GM19025 (cell line): ENCODE data around the gene NUCKS1.
A peak's percentile ranks its signal among the peaks of the same experiment; 100 is the strongest.

ENCODE experiments used
- ATAC-seq: cut with Tn5 transposase; IDR thresholded peaks from one replicate; pipeline ENCODE4 v1.9.1; 2021; ENCODE audit warnings: mild to moderate bottlenecking, low read depth, moderate library complexity; ENCODE audit not compliant: unreplicated experiment

The NUCKS1 gene, protein sequence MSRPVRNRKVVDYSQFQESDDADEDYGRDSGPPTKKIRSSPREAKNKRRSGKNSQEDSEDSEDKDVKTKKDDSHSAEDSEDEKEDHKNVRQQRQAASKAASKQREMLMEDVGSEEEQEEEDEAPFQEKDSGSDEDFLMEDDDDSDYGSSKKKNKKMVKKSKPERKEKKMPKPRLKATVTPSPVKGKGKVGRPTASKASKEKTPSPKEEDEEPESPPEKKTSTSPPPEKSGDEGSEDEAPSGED

DNA sequence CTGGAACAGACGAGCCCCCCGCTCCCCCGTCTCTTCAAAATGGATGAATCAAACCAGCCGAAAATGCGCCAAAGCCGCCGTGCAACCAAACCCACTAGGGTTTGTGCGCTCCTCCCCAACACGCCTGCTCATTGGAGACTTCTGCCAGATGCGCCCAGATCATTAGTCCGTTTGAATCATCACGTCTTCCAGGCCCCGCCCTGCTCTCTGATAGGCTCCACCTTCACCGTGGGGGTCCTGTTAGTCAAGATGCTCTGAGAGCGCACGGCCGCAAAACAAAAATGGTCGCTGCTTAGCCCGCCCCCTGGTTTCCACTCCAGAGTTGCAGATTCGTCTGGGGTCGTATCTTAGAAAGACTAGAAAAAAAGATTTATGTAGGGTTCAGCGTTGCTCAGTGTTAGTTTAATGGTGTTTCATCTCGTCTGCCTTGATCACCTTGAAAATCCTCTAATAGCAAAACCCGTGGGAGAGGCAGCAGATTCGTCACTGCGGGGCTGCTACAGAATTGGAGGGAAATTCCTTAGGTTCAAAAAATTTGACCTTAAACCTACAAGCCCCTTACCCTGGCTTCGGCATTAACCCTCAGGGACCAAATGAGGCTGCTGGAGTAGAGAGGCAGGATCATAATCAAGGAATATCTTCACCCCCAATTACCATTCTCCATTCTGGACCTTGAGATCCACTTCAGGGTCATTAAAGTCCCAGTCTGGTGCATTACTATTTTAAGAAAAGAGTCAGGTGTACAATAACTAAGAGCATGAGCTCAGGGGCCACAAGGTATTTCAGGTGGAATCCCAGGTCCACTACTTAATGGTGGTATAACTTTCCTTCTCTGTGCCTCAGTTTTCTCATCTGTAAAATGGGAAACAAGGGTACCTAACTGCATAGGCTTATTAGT is at the start of gene NUCKS1:
Gene NUCKS1, minus strand, starts transcription at position 45 of the 898 bp plus-strand sequence. CDS start 209 bp downstream, outside the sequence.
- peak; percentile 64 for ATAC-seq

DNA sequence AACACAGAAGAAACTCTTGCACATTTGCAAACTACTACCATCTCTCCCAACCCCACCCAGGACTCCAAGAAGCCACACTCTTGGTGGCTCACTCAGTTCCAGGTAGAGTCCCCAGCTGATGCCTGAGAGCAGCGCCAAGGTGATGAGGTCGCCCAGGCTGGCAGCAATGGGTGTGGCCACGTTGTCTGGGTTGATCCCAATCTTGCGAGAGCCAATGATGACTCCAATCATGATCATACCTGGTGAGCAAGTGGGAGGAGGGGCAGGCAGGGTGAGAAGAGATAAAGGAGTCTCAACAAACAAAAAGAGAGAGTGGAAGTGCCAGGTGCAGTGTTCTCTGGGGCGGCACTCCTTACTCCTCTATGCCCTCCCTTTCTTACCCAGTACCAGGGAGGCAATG is 48.6 kb upstream of the NUCKS1 start:
- ATAC-seq = no peak

DNA sequence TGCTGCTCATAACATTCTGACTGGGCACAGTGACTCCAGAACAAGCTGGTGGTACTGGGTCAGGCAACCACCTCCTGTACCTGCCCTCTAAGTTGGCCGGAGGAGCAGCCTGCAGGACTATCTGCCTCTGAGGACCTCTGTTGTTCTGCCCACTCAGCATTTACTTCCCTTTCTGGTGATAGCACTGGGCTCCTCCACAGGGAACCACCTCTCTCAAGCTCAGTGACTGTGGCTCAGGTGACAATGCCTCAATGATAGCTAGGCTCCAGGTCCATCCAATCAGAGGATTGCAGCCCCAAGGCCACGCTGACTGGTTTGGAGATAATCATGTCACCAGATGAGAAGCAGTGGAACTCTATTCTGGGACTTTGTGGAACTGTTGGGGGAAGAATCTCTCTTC is 47.2 kb upstream of the NUCKS1 start:
- no peak for ATAC-seq

DNA sequence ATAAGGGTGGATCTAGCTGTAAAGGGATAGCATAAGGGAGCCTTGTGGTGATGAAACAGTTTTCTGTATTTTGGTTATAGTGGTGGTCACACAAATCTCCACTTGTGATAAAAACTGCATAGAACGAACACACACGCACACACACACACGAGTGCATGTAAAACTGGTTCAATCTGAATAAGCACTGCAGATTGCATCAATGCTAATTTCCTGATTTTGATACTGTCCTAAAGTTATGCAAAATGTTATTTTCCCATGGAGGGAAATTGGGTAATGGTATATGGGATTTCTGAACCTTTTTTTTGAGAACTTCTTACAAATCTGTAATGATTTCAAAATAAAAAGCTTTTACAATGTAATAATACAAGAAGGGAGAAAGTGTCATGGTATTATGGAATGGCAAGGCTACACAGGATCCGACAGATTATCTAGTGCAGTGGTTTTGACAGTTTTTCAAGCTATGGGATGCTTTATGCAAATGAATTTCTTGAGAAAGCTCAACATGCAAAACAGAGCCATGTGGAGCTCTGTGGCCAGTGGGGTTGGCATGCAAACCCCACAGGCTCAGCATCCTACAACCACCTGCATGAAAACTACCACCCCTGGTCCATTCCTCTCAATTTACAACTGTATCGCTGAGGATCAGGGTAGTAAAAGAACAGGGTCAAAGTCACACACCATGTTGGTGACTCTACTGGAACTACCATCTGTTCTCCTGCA is 44.2 kb upstream of the NUCKS1 start:
- no peak for ATAC-seq

DNA sequence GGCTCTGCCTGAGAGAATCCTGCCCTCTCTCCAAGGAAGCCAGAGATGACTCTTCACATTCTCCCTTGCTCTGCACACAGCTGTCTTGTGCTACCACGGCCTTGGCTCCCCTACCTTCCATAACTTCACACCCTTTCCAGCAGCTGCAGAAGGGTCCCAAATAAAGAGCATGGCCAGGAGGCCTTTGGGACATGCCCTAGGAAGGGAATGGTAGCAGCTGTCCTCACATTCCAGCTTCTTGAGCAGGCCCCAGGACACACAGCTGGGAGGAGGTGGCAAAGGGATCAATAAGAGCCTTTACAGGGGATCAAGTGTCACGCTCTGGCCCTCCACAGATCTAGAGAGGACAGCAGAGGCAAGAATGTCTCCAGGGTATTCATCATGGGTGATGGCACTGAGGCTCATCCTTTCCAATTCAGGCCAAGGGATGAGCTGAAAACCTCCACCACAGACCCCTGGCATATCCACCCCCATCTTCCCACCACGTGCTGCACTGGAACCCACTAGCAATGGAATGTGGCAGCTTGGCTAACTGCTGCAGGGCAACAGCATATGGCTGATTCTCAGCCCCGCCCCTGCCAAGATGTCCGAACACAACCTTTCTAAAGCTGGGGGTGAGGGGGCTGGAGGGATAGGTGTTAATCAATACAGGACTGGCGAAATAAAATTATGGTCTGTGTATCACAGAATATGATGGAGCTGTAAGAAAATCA is 43.1 kb upstream of the NUCKS1 start:
- no peak for ATAC-seq

DNA sequence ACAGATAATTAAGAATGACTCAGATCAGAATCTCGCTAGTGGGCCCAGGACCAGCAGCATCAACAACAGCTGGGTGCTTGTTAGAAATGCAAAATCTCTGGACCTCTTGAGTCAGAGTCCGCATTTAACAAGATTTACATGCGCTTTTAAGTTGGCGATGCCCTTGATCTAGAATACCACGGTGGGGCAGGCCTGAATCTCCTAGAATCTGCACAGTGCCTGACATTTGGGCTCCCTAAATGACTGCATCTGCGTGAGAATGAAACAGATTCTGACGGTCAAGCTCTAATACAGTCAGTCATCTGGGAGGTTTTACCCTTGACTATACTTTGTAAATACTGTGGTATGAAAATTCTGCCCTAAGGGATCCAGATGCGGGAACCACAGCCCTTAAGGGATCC is 42.5 kb upstream of the NUCKS1 start:
- no peak for ATAC-seq

DNA sequence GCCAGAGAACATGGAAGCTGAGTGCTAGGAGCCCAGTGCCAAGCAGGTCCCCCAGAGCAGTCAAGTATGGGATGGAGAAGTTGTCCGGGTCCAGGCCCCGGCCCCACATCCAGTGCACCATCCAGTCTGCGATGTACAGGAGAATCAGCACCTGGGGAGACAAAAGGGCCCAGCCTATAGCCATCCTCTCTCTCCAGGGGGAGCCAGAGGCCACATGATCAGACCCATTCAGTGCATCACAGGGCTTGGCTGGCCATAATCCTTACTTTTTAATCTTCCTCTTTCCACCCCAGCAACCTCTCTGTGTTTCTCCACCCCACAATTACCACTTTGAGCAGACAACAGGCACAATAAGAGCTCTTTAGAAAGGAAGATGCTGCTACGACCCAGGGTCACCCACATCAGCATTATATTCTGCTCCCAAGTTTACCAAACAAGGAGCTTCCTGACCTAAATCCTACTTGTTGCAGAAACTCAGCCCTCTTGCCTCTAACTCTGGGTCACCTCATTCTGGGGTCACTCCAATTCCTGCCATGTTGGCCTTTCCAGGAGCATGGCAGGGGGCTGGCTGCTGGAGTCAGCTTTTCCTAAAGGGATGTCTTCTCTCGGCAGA is 41.7 kb upstream of the NUCKS1 start:
- peak; percentile 74 for ATAC-seq

DNA sequence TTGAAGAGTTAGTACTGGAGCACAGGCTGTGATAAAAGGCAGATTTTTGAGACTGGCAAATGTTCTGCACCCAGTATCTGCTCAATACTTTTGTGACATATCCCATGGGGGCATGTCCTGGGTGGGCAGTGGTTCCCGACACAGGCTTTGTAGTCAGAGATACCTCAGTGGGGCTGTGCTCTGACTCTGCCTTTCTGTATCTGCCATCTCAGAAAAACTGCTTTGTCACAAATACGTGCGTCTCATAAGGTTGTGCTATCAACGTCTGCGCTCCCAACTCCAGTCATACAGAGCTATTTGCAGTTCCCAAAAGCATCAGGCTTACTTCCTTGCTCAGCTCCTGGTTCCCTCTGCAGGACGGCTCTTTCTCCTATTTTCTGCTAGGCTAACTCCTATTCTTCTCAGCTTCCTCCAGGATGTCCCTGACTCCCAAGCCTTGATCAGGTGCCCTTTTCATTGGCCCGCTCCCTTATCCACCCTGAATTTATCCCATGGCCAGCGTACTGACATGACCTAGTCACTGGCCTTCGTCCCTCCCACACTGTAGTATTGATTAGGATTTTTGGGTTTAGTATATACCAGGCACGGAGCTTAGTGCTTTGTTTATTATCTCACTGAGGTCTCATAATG is 37.4 kb upstream of the NUCKS1 start:
- ATAC-seq = no peak

DNA sequence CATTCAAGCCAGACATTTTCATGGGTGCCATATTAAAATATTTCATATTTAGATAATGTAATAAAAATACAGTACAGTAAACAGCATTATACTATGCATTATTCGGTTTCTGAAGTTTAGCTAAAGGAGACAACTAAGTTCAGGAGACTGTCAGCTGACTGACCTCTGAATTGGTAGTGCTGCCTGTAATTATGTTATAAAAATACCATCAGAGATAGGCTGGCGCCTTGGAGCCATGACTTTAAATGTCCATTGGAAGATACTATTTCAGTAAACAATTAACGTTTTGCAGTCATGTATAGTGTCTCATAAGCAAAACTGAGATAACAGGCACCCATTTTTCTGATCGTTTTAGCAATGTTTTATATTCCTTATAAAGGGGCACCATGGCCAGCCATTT is 36.6 kb upstream of the NUCKS1 start:
- no peak for ATAC-seq

DNA sequence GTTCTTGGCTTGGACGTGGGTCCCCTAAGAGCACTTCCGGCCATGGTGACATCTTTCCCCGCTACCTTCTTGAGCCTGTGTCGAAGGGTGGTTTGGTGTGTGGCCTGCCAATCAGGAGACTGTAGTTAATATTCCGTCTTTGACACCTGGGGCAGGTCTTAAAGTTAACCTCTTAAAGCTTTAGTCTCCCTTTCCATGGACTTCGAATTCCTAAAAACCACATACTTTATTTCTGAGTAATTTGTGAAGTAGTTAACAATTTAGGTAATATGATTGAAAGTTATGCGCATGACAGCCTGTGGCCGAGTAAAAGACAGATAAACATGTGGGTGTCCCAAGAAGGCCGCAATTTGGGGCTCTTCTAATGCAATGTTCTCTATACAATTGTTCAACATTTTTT is 35.5 kb upstream of the NUCKS1 start:
- ATAC-seq = no peak

DNA sequence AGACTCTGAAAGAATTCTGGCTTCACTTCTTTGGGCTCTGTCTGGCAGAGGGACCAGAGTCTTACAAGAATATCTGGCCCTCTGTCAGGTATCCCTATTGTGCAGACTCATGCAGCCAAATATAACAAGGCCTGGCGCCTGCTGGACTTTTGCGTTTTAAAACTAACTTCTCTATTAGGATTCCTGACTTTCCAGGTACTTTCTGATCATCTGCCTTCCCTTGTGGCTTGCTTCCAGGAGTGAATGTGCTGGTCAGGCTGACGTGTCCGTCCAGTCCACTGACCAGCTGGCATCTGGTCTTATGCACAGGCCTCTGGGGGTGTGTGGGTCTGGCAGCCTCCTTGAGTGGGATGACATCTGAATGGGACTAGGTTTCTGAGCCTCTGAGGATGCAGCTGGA is 33.9 kb upstream of the NUCKS1 start:
- ATAC-seq = no peak

DNA sequence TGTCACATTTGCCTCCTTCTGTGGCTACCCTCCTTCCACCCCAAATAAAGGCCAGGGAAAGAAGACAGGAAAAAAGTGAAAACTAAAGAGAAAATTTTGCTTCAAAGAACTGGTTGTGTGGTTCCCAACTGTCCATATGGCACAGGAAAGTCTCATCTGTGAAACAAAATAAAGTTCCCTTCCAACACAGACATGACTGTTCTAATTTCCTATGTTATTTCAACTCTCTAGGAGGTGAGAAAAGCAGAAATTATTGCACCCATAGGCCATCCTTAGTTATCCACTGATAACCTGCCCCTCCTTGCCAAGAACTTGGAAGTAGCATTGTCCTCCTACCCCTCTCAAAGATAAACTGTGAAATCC is 33.4 kb upstream of the NUCKS1 start:
- ATAC-seq = no peak

DNA sequence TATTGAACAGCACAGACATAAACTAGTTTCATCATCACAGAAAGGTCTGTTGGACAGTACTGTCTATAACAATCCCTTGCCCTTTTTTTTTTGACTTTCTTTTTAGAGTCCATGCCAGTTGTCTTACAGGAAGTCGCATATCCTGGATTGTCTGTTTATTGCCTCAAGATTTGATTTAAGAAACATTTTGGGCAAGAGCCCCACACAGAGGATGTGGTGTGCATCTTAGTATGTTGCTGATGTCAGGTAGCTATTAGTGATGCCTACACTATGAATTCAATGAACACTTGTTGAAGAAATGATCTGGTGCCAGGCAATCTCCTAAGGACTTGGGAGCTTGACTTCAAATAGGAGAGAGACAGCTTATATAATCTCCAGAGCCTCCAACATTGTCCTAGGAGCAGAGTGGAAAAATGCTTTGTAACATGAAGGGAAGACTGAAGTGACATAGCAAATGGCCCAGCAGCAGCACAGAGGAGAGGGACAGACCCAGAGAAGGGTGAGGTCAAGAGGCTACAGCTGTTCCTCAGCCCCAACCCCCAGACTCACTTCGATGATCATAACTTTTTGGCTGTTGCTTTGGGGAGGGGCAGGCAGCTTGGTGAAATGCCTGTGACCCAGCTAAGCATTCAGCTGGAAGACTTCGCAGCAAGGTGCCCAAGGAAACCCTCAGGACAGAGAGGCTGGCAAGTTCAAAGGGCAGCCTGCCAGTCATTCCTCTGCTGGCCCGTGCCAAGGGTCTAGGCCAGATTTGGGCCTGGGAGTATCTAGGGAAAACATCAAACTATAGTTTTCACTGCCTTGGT is 32.8 kb upstream of the NUCKS1 start:
- ATAC-seq = no peak

DNA sequence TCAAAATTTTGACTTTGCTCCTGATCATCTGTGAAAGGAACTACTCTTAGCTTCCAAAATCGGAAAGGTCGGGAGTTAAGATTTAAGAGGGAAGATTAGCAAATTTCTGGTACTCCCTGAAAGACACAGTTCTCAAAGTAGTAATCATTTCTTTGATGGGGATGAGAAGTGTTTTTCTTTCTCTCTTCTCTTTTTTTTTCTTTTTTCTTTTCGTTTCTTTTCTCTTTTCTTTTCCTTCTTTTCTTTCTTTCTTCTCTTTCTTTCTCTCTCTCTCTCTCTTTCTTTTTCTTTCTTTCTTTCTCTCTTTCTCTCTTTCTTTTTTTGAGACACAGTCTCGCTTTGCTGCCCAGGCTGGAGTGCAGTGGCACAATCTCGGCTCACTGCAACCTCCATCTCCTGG is 30.4 kb upstream of the NUCKS1 start:
- no peak for ATAC-seq

DNA sequence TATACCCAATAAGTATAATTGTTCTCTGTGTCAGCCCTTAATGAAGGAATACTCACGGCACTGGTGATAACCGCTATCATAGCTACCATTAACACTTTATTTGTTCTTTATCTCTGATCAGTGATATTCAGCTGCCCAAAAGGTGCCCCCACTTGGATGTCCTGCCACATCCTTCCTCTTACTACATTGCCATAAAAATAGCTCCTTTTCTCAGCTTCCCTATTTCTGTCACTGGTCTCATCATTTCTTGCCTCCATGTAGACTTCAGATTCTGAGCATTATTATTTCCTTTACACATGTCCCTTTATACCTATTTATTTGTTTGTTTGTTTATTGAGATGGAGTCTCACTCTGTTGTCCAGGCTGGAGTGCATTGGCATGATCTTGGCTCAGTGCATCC is 28.0 kb upstream of the NUCKS1 start:
- ATAC-seq = no peak

DNA sequence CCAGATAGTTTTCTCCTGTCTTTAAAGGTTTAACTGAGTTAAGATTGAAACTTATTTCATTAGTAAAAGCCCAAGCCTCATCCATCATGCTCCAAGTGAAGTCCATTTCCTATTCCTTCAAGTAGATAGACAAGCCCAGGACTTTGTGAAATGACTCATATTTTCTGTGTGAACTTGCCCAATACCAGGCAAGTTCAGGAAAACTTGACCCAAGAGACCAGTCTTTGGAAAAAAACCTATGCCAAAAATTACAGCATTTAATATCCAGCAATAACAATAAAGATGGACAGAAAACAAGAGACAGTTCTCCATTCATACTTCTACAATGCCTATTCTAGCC is 25.7 kb upstream of the NUCKS1 start:
- ATAC-seq = no peak

DNA sequence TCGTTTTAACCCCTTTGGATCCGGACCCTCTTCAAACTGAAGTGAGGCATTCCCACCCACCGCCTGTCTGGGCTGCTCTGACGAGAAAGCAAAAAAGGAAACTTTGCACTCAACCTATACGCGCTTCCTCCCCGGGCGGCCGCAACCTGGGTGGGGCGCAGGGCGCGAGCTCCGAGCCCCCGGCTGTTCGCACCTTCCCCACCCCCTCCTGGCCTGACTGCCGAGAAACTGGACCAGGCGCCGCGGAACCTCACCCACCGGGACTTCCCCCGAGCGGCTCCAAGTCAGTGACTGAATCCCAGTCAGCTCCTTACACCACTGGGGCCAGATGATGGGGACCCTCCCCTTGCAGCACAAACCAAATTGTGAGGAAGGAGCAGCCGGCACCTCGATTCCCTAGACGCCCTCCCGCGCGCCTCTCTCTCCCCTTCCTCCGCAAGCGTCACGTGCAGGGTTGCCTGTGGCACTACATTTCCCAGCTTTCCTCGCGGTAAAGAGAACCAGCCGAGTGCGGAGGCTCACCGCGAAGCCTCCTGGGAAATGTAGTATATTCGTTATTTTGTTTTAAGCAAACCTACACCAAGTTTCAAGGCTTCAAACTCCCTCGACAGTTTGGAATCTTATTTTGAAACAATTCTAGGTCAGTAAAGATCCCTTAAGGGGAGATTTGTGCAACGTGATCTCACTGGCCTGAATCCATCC is 25.2 kb upstream of the NUCKS1 start, which contains the start of gene RAB29:
Gene RAB29, minus strand, starts transcription at position 468 of the 702 bp plus-strand sequence. CDS start 526 bp downstream, outside the sequence.
- ATAC-seq = peak; percentile 68

DNA sequence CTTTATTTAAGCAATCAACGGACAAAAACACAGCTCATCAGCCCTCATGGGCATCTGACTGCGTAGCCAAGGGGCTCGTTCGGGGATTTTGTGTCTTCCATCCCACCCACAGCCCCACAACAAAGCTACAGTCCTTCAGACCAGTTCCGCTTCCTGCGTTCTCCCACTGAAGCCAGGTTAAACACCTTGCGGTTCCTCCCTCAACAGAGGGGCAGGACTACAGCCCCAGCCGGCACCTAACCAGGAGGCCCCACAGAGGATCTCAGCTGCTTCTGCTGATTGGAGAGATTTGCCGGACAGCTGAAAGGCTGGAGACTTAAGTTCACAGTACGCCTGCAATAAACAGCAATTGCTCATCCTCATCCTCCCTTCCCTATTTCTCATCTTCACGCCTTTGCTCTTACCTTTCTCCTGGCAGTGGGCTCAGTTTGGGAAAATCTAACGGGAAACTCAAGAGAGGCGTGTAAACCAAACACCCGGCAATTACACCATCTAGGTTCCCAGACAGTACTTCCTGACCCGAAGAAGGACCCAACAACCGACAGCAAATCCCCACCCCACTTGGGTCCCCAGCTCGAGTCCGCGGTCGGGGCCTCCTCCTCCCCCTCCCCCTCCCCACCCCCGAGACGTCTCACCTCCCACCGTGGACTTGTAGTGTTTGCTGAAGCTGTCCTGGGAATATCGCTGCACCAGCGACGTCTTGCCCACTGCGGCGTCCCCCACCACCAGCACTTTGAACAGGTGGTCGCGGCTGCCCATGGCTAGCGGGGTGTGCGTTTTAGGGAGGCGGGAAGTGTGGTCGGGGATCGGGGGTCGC is 24.4 kb upstream of the NUCKS1 start:
- no peak for ATAC-seq
